ENCODE results near the gene PLXNA3. TPM values are rescaled to one million over a fixed set of nuclear protein-coding genes. Genes with fewer than 3 reads are reported as not detected.
"Not testable (repeated sequence)": the region's sequence is repeated elsewhere in the genome, so short reads cannot be mapped to it uniquely, and the experiment has no call there.

PLXNA3 gene
- total RNA-seq, 1 experiment from 2014 or later = 128 TPM

GRCh38 chrX:154495472-154495922 is 37.4 kb downstream of the PLXNA3 start:
- H3K36me3 ChIP-seq (ENCODE audit: control insufficient read depth, insufficient read depth, low read length) = no peaks in the 10 kb centered on the region
- H3K4me3 ChIP-seq (ENCODE audit: low read depth in 2 of 2, low read length in 2 of 2) = no peak overlapping the region
- POLR2A ChIA-PET = no interaction called here
- in situ Hi-C loops (cut with HindIII; ENCODE audit: low pct_unique_long_range_greater_than_20kb, low sequenced_read_pairs) = no loop called here
- ATAC-seq (no peak), DNase-seq (ENCODE audit: low read depth, low spot score) (no peak)
- H3K27me3 ChIP-seq (ENCODE audit: control insufficient read depth, insufficient read depth, low read length) = no peaks in the 10 kb centered on the region
- intact Hi-C loops (cut with micrococcal nuclease; ENCODE audit: unreplicated experiment) = no loop called here
- BruUV-seq (replicated peaks) = no TSS peak
- no peak overlapping the region for H3K27ac ChIP-seq (ENCODE audit: low read length)
- no peak for TF ChIP-seq SIN3A (IDR thresholded peaks at IDR 0.05; ENCODE audit: borderline replicate concordance, insufficient read depth, low read depth, low read length)
- TF ChIP-seq CTCF (IDR thresholded peaks at IDR 0.05) = no peak
- TF ChIP-seq POLR2AphosphoS5 (IDR thresholded peaks at IDR 0.05; ENCODE audit: low read depth, low read length) = no peak
- TF ChIP-seq REST (IDR thresholded peaks at IDR 0.05; ENCODE audit: insufficient read depth in 1 of 2, low read depth in 2 of 2, low read length in 1 of 2) = no peak
- TF ChIP-seq TCF7L2 (IDR thresholded peaks at IDR 0.05; ENCODE audit: low read depth, low read length) = no peak
- CTCF ChIA-PET = interaction anchor here (0.6 kb wide), 1 partner anchor 31 kb away, joined by 5 read pairs; no protein-coding TSS in a partner anchor
- H3K4me1 ChIP-seq (ENCODE audit: control insufficient read depth, insufficient read depth, low read length) = peaks cover 4% of the 10 kb centered on the region
- H3K9me3 ChIP-seq (ENCODE audit: control insufficient read depth, insufficient read depth, low read depth, low read length) = no peaks in the 10 kb centered on the region

- POLR2A ChIA-PET; in situ Hi-C loops (cut with HindIII; ENCODE audit: low pct_unique_long_range_greater_than_20kb, low sequenced_read_pairs); H3K36me3 ChIP-seq (ENCODE audit: control insufficient read depth, insufficient read depth, low read length); DNase-seq (ENCODE audit: low read depth, low spot score); BruUV-seq (replicated peaks); H3K27me3 ChIP-seq (ENCODE audit: control insufficient read depth, insufficient read depth, low read length); H3K4me1 ChIP-seq (ENCODE audit: control insufficient read depth, insufficient read depth, low read length); ATAC-seq; intact Hi-C loops (cut with micrococcal nuclease; ENCODE audit: unreplicated experiment); CTCF ChIA-PET; H3K9me3 ChIP-seq (ENCODE audit: control insufficient read depth, insufficient read depth, low read depth, low read length); H3K4me3 ChIP-seq (ENCODE audit: low read depth in 2 of 2, low read length in 2 of 2); H3K27ac ChIP-seq (ENCODE audit: low read length): not testable (repeated sequence)
Measured at GRCh38 chrX:154496591-154497137, 38.6 kb downstream of the PLXNA3 start.

GRCh38 chrX:154501423-154501822 is 43.3 kb downstream of the PLXNA3 start:
- ATAC-seq; intact Hi-C loops (cut with micrococcal nuclease; ENCODE audit: unreplicated experiment); H3K36me3 ChIP-seq (ENCODE audit: control insufficient read depth, insufficient read depth, low read length); H3K27ac ChIP-seq (ENCODE audit: low read length); H3K9me3 ChIP-seq (ENCODE audit: control insufficient read depth, insufficient read depth, low read depth, low read length); POLR2A ChIA-PET; in situ Hi-C loops (cut with HindIII; ENCODE audit: low pct_unique_long_range_greater_than_20kb, low sequenced_read_pairs); BruUV-seq (replicated peaks); H3K27me3 ChIP-seq (ENCODE audit: control insufficient read depth, insufficient read depth, low read length); H3K4me1 ChIP-seq (ENCODE audit: control insufficient read depth, insufficient read depth, low read length); H3K4me3 ChIP-seq (ENCODE audit: low read depth in 2 of 2, low read length in 2 of 2); DNase-seq (ENCODE audit: low read depth, low spot score): not testable (repeated sequence)
- CTCF ChIA-PET = interaction anchor here (0.5 kb wide), 1 partner anchor 130 kb away, joined by 8 read pairs; no protein-coding TSS in a partner anchor

Data from Panc1 (cell line).